ENCODE data around the gene RAB3A. TPM values are rescaled to one million over a fixed set of nuclear protein-coding genes. Genes with fewer than 3 reads are reported as not detected.

Gene RAB3A
- total RNA-seq, 4 donors from 2014 or later = 0.40 to 2.5 (median 2.0) TPM; not detected in 1

DNA sequence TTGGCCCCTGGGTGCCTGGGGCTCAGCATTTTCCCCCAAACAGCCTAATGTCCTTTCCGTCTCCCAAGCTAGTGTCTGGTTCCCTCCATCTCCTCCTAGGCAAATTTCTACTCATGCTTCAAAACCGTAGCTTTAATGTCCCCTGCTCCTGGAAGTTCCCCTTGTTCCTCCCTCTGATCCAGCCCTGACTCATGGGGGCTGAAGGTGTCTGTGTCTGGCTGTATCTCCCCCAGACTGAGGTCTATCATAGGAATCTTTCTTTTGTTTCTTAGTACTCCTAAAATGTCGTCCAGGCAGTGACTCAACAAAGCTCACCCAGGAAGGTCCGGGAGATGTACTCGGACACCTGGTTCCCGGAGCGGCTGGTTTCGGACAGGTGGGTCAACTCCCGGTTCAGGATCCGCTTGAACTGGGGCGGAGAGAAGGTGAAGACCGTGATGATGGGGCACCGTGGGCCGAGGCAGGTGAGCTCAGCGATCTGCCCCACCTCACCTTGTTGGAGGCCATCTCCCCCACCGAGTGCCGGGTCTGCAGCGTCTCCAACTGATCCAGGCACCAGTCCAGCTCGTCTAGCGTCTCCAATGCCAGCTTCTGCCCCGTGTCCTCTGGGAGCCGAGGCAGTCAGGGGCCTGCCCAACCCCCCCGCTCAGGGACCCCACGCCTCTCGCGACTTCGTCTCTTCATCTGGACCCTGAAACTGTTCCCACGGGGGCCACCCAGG lies 16.2 kb upstream of the RAB3A start:
- H3K27ac ChIP-seq = no peak overlapping the region
- no peak for TF ChIP-seq POLR2A (IDR thresholded peaks at IDR 0.05)
- TF ChIP-seq, protein P1, sequence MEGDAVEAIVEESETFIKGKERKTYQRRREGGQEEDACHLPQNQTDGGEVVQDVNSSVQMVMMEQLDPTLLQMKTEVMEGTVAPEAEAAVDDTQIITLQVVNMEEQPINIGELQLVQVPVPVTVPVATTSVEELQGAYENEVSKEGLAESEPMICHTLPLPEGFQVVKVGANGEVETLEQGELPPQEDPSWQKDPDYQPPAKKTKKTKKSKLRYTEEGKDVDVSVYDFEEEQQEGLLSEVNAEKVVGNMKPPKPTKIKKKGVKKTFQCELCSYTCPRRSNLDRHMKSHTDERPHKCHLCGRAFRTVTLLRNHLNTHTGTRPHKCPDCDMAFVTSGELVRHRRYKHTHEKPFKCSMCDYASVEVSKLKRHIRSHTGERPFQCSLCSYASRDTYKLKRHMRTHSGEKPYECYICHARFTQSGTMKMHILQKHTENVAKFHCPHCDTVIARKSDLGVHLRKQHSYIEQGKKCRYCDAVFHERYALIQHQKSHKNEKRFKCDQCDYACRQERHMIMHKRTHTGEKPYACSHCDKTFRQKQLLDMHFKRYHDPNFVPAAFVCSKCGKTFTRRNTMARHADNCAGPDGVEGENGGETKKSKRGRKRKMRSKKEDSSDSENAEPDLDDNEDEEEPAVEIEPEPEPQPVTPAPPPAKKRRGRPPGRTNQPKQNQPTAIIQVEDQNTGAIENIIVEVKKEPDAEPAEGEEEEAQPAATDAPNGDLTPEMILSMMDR (IDR thresholded peaks at IDR 0.05) = no peak
- intact Hi-C loops (cut with DNase I) = no loop called here
- H3K4me3 ChIP-seq (replicated peaks in 1 of 3) = no peak overlapping the region
- 71 to 84% methylated on average over 3 to 23 of the region's 28 CpGs for WGBS, 2 donors
- H3K9me3 ChIP-seq = no peaks in the 10 kb centered on the region
- H3K36me3 ChIP-seq = no peaks in the 10 kb centered on the region
- DNase-seq = no peak
- H3K27me3 ChIP-seq = peaks cover 3% of the 10 kb centered on the region
- peaks cover 5 to 18% of the 10 kb centered on the region in 2 donors for H3K4me1 ChIP-seq

- DNase-seq = no peak
- H3K27me3 ChIP-seq = no peaks in the 10 kb centered on the region
- peaks cover 0 to 9% of the 10 kb centered on the region in 2 donors for H3K4me1 ChIP-seq
- H3K36me3 ChIP-seq = no peaks in the 10 kb centered on the region
- no peak overlapping the region for H3K27ac ChIP-seq
- H3K4me3 ChIP-seq (replicated peaks in 1 of 3) = no peak overlapping the region
- no peaks in the 10 kb centered on the region for H3K9me3 ChIP-seq
- intact Hi-C loops (cut with DNase I) = no loop called here
- WGBS, 2 donors = 87 to 89% methylated on average over 3 of the region's 3 CpGs
- TF ChIP-seq POLR2A (IDR thresholded peaks at IDR 0.05) = no peak
- TF ChIP-seq, protein P1 (IDR thresholded peaks at IDR 0.05) = no peak
Measured at GRCh38 chr19:18218600-18218999, 14.8 kb upstream of the RAB3A start.

GRCh38 chr19:18218159-18218558 lies 14.3 kb upstream of the RAB3A start:
- Histone ChIP-seq H3K27ac (no peak overlapping the region), H3K9me3 (no peaks in the 10 kb centered on the region), H3K4me1 (peaks cover 0 to 9% of the 10 kb centered on the region in 2 donors), H3K4me3 (replicated peaks in 1 of 3) (no peak overlapping the region), H3K27me3 (no peaks in the 10 kb centered on the region), H3K36me3 (no peaks in the 10 kb centered on the region)
- 88 to 89% methylated on average over 6 to 10 of the region's 17 CpGs for WGBS, 2 donors
- intact Hi-C loops (cut with DNase I) = no loop called here
- TF ChIP-seq, protein P1 (IDR thresholded peaks at IDR 0.05) = no peak
- no peak for TF ChIP-seq POLR2A (IDR thresholded peaks at IDR 0.05)
- no peak for DNase-seq

- H3K4me3 ChIP-seq (replicated peaks in 1 of 3) = no peak overlapping the region
- no peak overlapping the region for H3K27ac ChIP-seq
- H3K36me3 ChIP-seq = no peaks in the 10 kb centered on the region
- no peak for TF ChIP-seq POLR2A (IDR thresholded peaks at IDR 0.05)
- TF ChIP-seq, protein P1 (IDR thresholded peaks at IDR 0.05) = no peak
- intact Hi-C loops (cut with DNase I) = no loop called here
- H3K9me3 ChIP-seq = no peaks in the 10 kb centered on the region
- H3K4me1 ChIP-seq = peaks cover 0 to 9% of the 10 kb centered on the region in 2 donors
- 91 to 93% methylated on average over 8 of the region's 8 CpGs for WGBS, 2 donors
- no peak for DNase-seq
- no peaks in the 10 kb centered on the region for H3K27me3 ChIP-seq
Measured at GRCh38 chr19:18216789-18217188, 12.9 kb upstream of the RAB3A start.

GRCh38 chr19:18214779-18215433 lies 11.1 kb upstream of the RAB3A start:
- intact Hi-C loops (cut with DNase I) = loop anchor here (5.0 kb wide), 1 partner anchor 37 kb away; no protein-coding TSS in a partner anchor
- 65 to 68% methylated on average over 7 of the region's 7 CpGs for WGBS, 2 donors

More at GRCh38 chr19:18214779-18215433, 11.1 kb upstream of the RAB3A start:
- no peaks in the 10 kb centered on the region for H3K9me3 ChIP-seq
- no peak overlapping the region for H3K27ac ChIP-seq
- H3K4me3 ChIP-seq (replicated peaks in 1 of 3) = no peak overlapping the region
- no peak for DNase-seq
- no peaks in the 10 kb centered on the region for H3K27me3 ChIP-seq
- no peaks in the 10 kb centered on the region for H3K36me3 ChIP-seq
- no peak for TF ChIP-seq POLR2A (IDR thresholded peaks at IDR 0.05)
- TF ChIP-seq, protein P1 (IDR thresholded peaks at IDR 0.05) = no peak
- no peaks in the 10 kb centered on the region for H3K4me1 ChIP-seq
